SK-MEL-5 (cell line): Measurements from ENCODE around the gene STX10. TPM values are rescaled to one million over a fixed set of nuclear protein-coding genes. Genes with fewer than 3 reads are reported as not detected.
A peak's percentile ranks its signal among the peaks of the same experiment; 100 is the strongest.
"Not testable (repeated sequence)": the region's sequence is repeated elsewhere in the genome, so short reads cannot be mapped to it uniquely, and the experiment has no call there.

ENCODE experiments used
- DNase-seq: peaks from one replicate; pipeline ENCODE4 v3.0.0-alpha.2; 2016; ENCODE audit warnings: low read depth, low spot score
- in situ Hi-C: cut with HindIII; loops from 2 replicates; pipeline ENCODE4 v1.10.0; 2016; ENCODE audit warnings: low sequenced_read_pairs, high pct_unique_total_duplicates, low pct_unique_long_range_greater_than_20kb
- total RNA-seq: library from RNA; depleted of rRNA; stranded (reverse); fragments of >200 nt; shearing (Covaris generic); gene quantifications from 2 replicates; pipeline ENCODE4 v1.2.3, GENCODE V29; 2014

STX10 gene
- total RNA-seq, 1 experiment from 2014 or later, result 26.1 TPM

DNA sequence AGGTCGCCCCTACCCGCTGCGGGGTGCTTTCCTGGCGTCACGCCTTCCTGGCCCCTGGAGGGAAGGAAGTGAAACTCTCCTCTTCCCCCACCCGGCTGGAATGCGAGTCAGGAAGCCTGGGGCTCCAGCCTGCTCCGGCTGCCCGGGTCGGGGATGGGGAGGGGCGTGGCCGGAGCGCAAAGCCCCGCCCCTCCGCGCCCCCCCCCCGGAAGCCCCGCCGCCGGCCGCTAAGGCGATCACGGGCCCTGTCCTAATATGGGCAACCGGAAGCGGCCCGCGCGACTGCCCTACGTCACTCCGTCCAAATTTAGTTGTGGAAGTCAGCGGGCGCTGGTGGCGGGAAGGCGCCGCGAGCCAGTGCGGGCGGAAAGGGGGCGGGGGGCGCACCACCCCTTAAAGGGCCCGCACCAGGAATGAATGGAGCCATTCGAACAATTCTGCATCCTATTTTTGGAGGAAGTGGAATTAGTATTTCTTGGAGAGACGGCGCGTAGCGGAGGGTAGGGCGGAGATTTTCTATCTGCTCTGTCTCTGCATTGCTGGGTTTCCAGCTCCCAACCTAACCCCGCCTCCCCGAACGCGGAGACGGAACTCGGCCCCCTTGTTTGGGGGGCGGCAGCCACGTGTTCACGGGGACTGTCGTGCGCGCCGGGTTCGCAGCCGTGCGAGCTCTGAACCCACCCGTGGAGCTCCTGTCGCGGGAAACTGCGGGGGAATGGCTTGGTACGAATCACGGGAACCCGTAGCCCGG lies 1.6 kb upstream of the STX10 start:
- in situ Hi-C loops, result no loop called here
- DNase-seq, result peak; percentile 93

DNA sequence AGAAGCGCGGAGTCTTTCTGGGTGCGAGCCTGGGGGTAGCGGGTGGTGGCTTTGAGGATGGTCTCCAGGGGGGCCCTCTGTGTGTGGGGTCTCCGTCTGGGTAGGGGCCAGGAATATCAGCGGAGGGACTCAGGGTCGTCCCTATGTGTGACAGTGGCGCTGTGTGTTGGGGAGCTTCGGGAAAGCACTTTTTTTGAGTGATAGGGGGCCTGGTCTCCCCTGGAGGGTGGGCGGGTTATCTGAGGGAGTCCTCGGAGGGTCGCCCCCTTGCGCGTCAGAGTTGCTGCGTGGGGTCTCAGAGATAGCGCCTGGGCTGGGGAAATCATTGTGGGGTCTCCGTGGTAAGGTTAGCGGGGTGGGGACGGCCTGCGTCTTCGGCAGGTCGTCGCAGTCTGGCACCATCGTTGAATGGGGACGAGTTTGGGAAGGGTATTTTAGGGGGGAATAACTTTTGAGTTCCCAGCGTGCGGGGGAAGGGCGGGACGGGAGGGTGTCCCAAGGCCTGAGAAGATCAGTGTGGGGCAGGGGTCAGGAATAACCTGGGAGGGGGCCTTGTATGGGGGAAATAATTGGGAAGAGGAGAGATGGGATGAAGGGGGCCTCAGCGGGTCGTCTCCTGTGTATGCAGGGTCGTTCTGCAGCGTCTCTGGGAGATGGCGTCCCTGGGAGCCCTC lies 893 bp upstream of the STX10 start:
- in situ Hi-C loops, result no loop called here
- DNase-seq, result no peak

DNA sequence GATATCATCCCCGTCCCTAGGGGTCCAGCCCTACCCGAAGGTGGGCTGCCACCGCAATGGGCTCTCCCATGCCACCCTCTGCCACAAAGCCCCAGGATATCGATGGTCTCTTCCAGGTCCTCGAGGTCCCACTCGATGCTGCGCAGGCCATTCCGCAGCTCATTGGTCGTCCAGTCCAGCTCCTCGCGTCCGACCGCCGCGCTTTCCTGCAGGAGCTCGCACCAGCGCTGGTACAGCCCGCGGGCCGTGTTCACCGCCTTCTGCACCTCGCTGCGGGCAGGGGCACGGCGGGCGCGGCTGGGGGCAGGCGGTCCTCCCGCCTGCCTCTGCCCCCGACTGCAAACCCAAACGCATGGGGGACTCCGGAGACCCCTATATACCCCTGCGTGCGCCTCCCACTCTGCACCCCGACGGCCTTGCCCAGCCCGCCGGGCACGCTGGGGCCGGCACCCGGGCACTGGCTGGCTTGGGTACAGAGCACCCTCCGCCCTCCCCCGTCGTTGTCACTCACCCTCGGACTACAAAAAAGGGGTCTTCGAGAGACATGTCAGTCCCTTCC lies 468 bp downstream of the STX10 start:
- no peak for DNase-seq
- in situ Hi-C loops, result no loop called here

DNA sequence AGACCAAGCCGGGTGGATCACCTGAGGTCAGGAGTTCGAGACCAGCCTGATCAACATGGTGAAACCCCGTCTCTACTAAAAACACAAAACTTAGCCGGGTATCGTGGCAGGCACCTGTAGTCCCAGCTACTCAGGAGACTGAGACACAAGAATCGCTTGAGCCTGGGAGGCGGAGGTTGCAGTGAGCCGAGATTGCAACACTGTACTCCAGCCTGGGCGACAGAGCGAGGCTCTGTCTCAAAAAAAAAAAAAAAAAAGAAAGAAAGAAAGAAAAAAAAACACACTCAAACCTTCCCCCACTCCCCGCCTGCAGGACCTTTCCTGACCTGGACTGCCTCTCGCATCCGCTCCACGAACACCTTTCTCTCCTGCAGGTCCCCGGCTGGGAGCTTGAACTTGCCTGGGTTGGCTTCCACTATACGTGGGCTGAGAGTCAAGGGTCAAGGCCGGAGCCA lies 975 bp downstream of the STX10 start:
- in situ Hi-C loops, DNase-seq: not testable (repeated sequence)

DNA sequence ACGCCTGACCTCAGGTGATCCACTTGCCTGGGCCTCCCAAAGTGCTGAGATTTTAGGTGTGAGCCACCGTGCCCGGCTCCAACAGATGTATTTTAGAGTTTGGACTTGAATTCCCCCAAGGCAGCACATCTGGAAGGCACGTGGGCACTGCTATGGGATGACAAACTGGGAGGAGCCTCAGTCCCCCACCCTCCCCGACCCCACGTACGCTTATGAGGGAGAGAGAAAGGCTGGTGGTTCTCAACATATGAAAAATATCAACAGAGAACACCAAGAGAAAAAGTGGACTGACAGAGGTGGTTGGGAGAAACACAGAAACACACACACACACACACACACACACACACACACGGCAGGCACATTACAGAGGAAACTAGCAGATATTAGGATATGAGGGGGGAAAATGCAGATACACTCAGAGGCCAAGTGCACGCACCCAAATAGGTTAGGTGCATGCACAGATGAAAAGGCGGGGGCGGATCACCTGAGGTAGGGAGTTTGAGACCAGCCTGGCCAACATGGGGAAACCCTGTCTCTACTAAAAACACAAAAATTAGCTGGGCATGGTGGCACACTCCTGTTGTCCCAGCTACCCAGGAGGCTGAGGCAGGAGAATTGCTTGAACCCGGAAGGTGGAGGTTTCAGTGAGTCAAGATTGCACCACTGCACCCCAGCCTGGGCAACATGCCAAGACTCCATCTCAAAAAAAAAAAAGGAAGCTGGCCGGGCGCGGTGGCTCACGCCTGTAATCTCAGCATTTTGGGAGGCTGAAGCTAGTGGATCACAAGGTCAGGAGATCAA lies 3.2 kb downstream of the STX10 start:
- in situ Hi-C loops, result no loop called here
- DNase-seq, result no peak

DNA sequence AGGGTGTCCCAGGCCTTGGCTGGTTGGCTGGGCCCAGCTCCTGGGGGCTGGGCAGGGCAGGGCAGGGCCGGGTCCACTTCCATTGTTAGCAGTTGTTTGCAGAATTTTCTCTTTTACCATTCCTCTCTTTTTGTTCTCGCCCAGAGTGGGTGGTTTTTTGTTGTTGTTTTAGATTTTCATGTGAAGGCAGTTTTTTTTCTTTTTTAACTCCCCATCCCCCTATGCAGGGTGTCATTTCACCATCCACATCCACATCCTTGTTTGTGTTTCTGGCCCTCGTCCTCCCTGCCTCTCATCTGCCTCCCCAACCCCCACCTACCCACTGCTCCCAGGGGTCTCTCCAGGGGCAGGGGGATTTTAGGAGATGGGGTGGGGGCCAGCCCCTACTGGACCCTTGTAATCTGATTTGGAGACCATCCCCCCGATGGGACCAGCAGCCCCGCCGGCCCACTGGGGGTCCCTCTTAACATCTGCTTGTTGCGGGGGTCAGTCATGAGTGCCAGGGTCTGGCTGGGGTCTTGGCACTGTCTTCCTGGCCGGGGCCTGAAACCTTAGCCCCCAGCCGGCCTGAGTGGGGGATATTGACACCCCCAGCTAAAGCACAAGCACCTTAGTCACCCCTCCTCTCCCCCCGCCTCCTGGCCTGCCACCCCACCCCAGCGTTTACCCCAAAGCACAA lies 10.4 kb downstream of the STX10 start:
- DNase-seq, result no peak
- in situ Hi-C loops, result no loop called here

DNA sequence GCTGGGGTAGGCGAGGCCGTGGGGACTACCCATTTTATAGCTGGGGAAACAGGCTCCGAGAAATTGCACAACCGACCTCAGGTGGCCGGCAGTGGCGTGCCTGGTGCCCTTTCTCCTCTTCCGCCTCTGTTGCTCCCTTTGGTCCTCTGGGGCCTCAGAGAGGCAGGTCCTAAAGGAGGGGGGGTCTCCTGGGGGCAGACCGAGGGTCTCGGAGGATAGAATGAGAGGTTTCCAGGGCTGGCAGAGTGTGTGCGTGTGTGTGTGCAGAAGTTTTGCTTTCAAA lies 11.3 kb downstream of the STX10 start:
- DNase-seq, result no peak
- in situ Hi-C loops, result no loop called here

DNA sequence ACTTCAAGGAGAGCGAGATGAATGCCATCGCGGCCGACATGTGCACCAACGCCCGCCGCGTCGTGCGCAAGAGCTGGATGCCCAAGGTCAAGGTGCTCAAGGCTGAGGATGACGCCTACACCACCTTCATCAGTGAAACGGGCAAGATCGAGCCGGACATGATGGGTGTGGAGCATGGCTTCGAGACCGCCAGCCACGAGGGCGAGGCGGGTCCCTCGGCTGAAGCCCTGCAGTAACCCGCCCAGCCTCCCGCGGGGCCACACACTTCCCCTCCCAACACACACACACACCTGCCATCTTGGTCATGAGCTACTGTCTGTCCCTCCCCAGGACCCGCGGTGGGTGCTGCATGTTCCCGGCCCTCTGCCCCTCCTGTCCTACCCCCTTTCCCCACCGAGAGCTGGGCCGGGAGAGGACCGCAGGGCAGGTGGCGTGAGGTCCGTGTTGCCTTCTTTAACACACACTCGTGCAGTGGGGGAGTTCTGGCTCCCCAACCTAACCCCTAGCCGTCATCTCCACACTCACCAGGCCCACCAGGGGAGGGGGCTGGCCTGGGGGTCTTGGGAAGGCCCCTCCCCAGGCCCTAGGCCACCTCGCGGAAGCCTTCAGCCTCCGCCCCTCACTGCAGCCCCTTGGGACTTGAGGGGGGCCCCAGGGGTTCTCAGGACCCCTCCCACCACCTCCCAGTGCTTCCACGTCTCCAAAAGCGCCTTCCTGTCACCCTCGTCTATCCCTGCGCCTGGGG lies 11.8 kb downstream of the STX10 start:
- in situ Hi-C loops, result no loop called here
- no peak for DNase-seq

DNA sequence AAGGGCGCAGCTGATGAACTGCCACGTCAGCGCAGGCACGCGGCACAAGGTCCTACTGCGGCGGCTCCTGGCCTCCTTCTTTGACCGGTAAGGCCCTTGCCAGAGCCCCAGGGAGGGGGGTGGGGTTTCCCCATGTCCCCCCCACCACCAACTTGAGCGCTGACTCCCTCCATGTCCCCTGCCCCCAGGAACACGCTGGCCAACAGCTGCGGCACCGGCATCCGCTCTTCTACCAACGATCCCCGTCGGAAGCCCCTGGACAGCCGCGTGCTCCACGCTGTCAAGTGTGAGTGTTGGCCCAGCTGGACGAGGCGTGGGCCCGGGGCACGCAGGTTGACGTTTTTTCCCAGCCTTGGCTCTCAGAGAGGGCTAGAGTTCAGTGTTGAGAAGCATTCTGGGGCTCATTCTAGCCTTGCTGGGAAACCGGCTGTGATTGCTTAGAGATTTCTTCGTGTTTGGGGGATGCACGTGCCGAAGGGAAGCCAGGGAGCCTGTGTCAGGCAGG lies 12.8 kb downstream of the STX10 start:
- DNase-seq, result no peak
- in situ Hi-C loops, result no loop called here

DNA sequence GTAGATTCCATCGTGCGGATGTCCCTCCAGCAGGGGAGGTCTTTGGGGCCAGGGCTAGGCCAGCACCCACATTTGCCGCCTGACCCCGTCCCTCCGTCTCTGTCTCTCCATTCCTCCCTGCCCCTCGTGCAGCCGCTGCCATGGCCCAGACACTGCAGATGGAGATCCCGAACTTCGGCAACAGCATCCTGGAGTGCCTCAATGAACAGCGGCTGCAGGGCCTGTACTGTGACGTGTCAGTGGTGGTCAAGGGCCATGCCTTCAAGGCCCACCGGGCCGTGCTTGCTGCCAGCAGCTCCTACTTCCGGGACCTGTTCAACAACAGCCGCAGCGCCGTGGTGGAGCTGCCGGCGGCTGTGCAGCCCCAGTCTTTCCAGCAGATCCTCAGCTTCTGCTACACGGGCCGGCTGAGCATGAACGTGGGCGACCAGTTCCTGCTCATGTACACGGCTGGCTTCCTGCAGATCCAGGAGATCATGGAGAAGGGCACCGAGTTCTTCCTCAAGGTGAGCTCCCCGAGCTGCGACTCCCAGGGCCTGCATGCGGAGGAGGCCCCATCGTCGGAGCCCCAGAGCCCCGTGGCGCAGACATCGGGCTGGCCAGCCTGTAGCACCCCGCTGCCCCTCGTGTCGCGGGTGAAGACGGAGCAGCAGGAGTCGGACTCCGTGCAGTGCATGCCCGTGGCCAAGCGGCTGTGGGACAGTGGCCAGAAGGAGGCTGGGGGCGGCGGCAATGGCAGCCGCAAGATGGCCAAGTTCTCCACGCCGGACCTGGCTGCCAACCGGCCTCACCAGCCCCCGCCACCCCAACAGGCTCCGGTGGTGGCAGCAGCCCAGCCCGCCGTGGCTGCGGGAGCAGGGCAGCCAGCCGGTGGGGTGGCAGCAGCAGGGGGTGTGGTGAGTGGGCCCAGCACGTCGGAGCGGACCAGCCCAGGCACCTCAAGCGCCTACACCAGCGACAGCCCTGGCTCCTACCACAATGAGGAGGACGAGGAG lies 14.8 kb downstream of the STX10 start:
- DNase-seq, result no peak
- in situ Hi-C loops, result no loop called here

DNA sequence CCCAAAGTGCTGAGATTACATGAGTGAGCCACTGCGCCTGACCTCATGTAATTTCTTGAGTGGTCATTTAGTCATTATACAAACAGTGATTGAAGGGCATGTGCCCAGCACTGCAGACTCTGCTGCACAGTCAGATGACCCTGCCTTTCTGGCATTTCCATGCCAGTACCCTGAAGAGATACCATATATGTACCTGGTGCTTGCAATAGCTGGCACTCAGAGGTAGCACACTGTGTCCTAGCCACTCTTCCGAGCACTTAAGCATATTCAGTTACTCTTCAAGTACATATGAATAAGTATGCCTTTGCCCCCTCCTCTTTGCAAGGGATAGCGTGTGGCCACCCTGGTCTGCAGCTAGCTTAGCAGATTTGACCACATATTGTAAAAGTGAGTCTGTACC lies 15.5 kb downstream of the STX10 start:
- no peak for DNase-seq
- in situ Hi-C loops, result no loop called here

DNA sequence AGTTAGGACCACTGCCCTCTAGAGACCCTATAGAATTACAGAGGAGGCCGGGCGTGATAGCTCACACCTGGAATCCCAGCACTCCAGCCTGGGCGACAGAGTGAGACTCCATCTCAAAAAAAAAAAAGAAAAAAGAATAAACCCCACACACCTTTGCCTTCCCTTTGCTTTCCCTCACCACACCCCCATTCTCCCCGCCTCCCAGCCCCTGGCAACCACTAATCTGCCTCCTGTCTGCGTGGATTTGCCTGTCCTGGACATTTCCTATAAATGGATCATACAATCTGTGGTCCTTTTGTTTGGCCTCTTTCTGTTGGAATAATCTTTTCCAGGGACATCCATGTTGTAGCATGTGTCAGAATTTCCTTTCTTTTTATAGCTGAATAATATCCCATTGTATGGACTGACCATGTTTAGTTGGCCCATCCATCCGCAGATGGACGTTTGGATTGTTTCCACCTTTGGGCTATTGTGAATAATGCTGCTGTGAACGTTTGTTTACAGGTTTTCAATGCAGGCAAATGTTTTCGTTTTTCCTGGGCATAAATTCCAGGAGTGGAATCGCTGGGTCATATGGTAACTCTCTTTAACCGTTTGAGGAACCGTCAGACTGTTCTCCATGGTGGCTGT lies 16.8 kb downstream of the STX10 start:
- in situ Hi-C loops, result no loop called here
- no peak for DNase-seq

DNA sequence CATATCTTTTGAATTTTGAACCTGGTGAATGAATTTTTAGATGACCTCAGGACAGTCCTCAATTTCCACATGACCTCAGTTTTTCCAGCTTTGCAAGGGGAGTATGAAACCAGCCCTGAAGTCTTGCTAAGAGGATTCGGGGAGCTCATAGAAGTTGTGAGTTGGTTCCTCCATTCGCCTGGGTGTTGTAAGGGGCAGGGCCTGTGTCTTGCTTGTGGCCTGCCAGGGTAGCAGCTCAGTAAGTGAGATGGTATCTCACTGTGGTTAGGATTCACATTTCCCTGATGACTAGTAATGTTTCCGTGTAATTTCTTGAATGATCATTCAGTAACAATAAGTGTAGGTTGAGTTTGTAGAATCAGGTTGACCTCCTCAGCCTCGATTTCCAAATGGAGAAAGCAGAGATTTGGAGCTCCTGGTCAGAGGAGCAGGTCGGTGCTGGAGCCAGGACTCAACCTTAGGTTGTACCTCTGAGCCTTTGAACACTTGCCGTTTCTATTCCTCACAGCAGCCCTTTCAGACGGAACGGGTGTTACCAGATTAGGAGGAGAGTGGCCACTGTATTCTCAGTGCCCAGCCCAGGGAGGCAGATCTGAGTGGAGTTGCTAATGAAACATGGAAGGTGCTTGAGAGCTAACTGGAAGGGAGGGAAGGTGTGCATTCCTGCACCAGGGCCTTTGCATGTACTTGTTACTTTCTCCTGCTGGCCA lies 17.5 kb downstream of the STX10 start:
- in situ Hi-C loops, result no loop called here
- no peak for DNase-seq

DNA sequence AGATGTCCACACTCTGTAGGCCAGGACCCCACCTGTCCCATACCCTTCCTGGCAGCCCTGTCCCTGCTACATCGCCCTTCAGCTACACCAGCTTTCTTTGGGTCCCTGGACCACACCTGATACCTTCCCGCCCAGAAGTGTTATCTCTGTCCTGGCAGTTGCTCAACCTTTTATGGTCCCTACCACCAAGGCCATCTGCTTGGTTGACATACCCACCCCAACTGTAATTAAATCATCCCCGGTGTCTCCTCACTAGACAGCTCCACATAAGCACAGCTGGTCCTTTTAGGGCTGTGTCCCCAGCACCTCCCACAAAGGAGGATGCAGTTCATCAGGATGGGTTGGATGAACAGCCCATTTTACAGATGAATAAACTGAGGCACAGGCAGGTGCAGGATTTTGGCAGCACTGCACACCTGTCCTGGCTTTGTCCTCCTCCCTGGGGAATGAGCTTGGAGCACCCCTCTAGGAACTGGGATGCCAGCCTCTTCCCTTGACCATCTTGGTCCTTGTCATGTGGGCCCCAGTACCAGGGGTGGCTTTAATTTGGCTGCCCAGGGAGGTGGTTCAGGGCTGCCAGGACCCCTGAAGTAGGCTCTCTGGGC lies 19.2 kb downstream of the STX10 start:
- in situ Hi-C loops, result no loop called here
- DNase-seq, result no peak

DNA sequence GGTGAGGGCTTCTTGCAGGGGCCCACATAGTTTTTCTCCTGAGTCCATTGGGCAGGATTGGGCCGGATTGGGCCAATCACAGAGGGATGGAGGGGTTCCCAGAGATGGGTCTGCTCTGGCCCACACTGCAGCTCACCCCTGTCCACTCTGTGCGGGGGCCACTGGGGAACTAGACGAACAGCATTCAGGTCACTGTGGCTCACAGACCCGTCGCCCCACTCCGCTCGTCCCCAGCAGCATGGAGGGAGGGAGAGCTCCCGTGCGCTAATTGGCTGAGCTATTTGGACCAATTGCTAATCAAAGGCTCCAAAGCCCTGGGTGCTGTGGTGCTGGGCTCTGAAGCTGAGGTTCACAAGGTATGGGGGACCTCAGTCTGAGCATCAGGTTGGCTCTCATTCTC lies 20.8 kb downstream of the STX10 start:
- no peak for DNase-seq
- in situ Hi-C loops, result no loop called here
